CD4-positive, alpha-beta T cell treated with Interferon gamma for 1 hour (primary cell): ENCODE measurements around the gene RSPH10B2.
"Not testable (repeated sequence)": the region's sequence is repeated elsewhere in the genome, so short reads cannot be mapped to it uniquely, and the experiment has no call there.

Experiments
- DNase-seq: peaks from one replicate; pipeline ENCODE4 v3.0.0-alpha.2; 2020

The RSPH10B2 gene

GRCh38 chr7:6753964-6754363 is at the start of gene RSPH10B2:
TSS of gene RSPH10B2 (plus strand) at chr7:6754103. CDS start at chr7:6757678, 3,575 bp downstream.
- not testable (repeated sequence) for DNase-seq

GRCh38 chr7:6705959-6706665 is 47.8 kb upstream of the RSPH10B2 start:
- no peak for DNase-seq

GRCh38 chr7:6706666-6707407 is 47.1 kb upstream of the RSPH10B2 start, which contains the start of gene ZNF12:
TSS of gene ZNF12 (minus strand) at chr7:6706947. CDS start at chr7:6705173, 1,774 bp downstream.
- DNase-seq: peak; percentile 95

- no peak for DNase-seq
Measured at GRCh38 chr7:6708304-6708703, 45.6 kb upstream of the RSPH10B2 start.

- no peak for DNase-seq
Measured at GRCh38 chr7:6709808-6710207, 44.1 kb upstream of the RSPH10B2 start.

GRCh38 chr7:6714360-6714759 is 39.5 kb upstream of the RSPH10B2 start:
- no peak for DNase-seq

- not testable (repeated sequence) for DNase-seq
Measured at GRCh38 chr7:6715898-6716297, 38.0 kb upstream of the RSPH10B2 start.

GRCh38 chr7:6718124-6718523 is 35.8 kb upstream of the RSPH10B2 start:
- DNase-seq: no peak

GRCh38 chr7:6724351-6724750 is 29.6 kb upstream of the RSPH10B2 start:
- DNase-seq: not testable (repeated sequence)

- peak; percentile 38 for DNase-seq
Measured at GRCh38 chr7:6725003-6725402, 28.9 kb upstream of the RSPH10B2 start.

- not testable (repeated sequence) for DNase-seq
Measured at GRCh38 chr7:6726341-6726740, 27.6 kb upstream of the RSPH10B2 start.

GRCh38 chr7:6727663-6728062 is 26.2 kb upstream of the RSPH10B2 start:
- no peak for DNase-seq

GRCh38 chr7:6728893-6729491 is 24.9 kb upstream of the RSPH10B2 start:
- DNase-seq: not testable (repeated sequence)

GRCh38 chr7:6729492-6730342 is 24.2 kb upstream of the RSPH10B2 start:
- DNase-seq: peak; percentile 87

GRCh38 chr7:6730343-6730633 is 23.6 kb upstream of the RSPH10B2 start:
- no peak for DNase-seq

- not testable (repeated sequence) for DNase-seq
Measured at GRCh38 chr7:6738415-6738814, 15.5 kb upstream of the RSPH10B2 start.

- DNase-seq: not testable (repeated sequence)
Measured at GRCh38 chr7:6744410-6745100, 9.3 kb upstream of the RSPH10B2 start.

GRCh38 chr7:6749335-6749734 is 4.6 kb upstream of the RSPH10B2 start:
- not testable (repeated sequence) for DNase-seq

- not testable (repeated sequence) for DNase-seq
Measured at GRCh38 chr7:6750173-6750572, 3.7 kb upstream of the RSPH10B2 start.

GRCh38 chr7:6761186-6761585 is 7.3 kb downstream of the RSPH10B2 start:
- DNase-seq: not testable (repeated sequence)

- DNase-seq: not testable (repeated sequence)
Measured at GRCh38 chr7:6781581-6781980, 27.7 kb downstream of the RSPH10B2 start.

- not testable (repeated sequence) for DNase-seq
Measured at GRCh38 chr7:6789353-6789752, 35.5 kb downstream of the RSPH10B2 start.
